AG04450 (cell line): ENCODE results near the gene GALNT7. TPM values are rescaled to one million over a fixed set of nuclear protein-coding genes. Genes with fewer than 3 reads are reported as not detected.

Experiments
- CTCF ChIA-PET: fragments of 300-600, 350-600 bp; formaldehyde crosslinking; extraction: SDS; loops from one replicate; lab custom pipeline; 2022; ENCODE audit warnings: antibody characterized with exemption, inconsistent platforms; lab: Charles Lee
- POLR2A ChIA-PET: fragments of 350-600 bp; formaldehyde crosslinking; extraction: SDS; loops from one replicate; lab custom pipeline; 2021; ENCODE audit warnings: antibody characterized with exemption, inconsistent platforms; lab: Yijun Ruan, JAX
- DNase-seq: peaks from one replicate; pipeline ENCODE4 v3.0.0-alpha.2; 2011; ENCODE audit warnings: low read depth, low spot score
- H3K27ac ChIP-seq: one replicate; pipeline ENCODE4 v1.5.1; 2012; ENCODE audit warnings: low read depth, low read length, control low read depth
- H3K27me3 ChIP-seq: one replicate; pipeline ENCODE4 v1.6.0; 2012; ENCODE audit warnings: low read length; ENCODE audit not compliant: control insufficient read depth, insufficient read depth
- H3K4me3 ChIP-seq: 2 replicates; pipeline ENCODE4 v1.5.1; 2011; ENCODE audit warnings: mild to moderate bottlenecking, low read depth, low read length, control low read depth
- H3K9me3 ChIP-seq: 2 replicates; pipeline ENCODE4 v1.5.1; 2012; ENCODE audit warnings: low read length; ENCODE audit not compliant: control insufficient read depth, insufficient read depth
- polyA plus RNA-seq: library from polyadenylated mRNA; depleted of rRNA; stranded (reverse); fragments of >200 nt; gene quantifications from 2 replicates; pipeline ENCODE4 v1.2.3, GENCODE V29; 2011
- TF ChIP-seq, protein P1 (sequence below): IDR thresholded peaks from 2 replicates; pipeline ENCODE4 v1.5.1; 2011; ENCODE audit warnings: low read depth, low read length, control low read depth, inconsistent platforms

Gene GALNT7
- polyA plus RNA-seq, 1 experiment: 47.6 TPM

DNA sequence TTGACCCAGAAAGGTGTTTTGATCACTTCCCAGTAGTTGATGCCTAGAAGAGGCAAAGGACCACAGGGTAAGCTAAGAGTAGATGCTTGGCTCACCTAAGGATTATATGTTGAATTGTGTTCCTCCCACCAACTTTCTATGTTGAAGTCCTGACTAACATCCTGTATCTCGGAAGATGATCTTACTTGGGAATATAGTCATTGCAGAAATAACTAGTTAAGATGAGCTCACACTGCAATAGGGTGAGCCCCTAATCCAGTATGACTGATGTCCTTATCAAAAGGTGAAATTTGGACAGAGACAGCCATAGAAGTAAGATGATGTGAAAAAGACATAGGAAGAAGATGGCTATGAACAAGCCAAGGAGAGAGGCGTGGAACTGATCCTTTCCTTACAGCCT lies 168.9 kb downstream of the GALNT7 start:
- ChIA-PET POLR2A (no interaction called here), CTCF (interaction anchor here (1.0 kb wide), 1 partner anchor 23 kb away, joined by 3 read pairs; no protein-coding TSS in a partner anchor)
- Histone ChIP-seq H3K4me3 (no peak overlapping the region), H3K9me3 (peaks cover 4% of the 10 kb centered on the region; the same call in 1 of the 2 replicates), H3K27me3 (no peaks in the 10 kb centered on the region), H3K27ac (no peak overlapping the region)
- TF ChIP-seq, protein P1, sequence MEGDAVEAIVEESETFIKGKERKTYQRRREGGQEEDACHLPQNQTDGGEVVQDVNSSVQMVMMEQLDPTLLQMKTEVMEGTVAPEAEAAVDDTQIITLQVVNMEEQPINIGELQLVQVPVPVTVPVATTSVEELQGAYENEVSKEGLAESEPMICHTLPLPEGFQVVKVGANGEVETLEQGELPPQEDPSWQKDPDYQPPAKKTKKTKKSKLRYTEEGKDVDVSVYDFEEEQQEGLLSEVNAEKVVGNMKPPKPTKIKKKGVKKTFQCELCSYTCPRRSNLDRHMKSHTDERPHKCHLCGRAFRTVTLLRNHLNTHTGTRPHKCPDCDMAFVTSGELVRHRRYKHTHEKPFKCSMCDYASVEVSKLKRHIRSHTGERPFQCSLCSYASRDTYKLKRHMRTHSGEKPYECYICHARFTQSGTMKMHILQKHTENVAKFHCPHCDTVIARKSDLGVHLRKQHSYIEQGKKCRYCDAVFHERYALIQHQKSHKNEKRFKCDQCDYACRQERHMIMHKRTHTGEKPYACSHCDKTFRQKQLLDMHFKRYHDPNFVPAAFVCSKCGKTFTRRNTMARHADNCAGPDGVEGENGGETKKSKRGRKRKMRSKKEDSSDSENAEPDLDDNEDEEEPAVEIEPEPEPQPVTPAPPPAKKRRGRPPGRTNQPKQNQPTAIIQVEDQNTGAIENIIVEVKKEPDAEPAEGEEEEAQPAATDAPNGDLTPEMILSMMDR: no peak
- no peak for DNase-seq

DNA sequence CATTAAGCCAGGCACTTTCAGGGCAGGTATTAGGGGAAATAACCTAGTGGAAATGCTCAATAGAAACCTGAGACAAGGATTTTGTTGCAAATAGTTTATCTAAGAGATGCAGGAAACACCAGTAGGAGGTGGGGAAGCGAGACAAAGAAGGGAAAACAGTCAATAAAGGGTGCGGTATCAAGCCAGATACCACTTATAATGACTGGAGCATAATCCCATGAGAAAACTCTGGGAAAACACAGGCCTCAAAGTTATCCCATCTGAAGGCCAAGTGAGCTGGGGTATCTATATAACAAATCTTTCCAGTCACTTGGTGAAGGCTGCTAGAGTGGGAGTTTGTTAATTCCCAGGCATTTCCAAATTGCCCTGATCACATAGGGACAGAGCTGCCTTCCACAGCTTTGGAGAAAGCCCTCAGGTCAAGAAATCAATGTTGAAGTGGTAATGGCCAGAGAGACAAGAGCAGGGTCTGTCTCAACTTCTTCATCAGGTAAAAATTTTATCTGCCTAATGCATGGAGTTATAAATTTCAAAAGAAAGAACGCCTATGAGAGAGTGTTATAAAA lies 175.3 kb downstream of the GALNT7 start:
- Histone ChIP-seq H3K9me3 (peaks cover 7% of the 10 kb centered on the region; the same call in 1 of the 2 replicates), H3K27ac (no peak overlapping the region), H3K27me3 (no peaks in the 10 kb centered on the region), H3K4me3 (no peak overlapping the region)
- POLR2A ChIA-PET: no interaction called here
- DNase-seq: no peak
- TF ChIP-seq, protein P1: no peak
- CTCF ChIA-PET: interaction anchor here (2.0 kb wide), 1 partner anchor 16 kb away, joined by 9 read pairs; no protein-coding TSS in a partner anchor

DNA sequence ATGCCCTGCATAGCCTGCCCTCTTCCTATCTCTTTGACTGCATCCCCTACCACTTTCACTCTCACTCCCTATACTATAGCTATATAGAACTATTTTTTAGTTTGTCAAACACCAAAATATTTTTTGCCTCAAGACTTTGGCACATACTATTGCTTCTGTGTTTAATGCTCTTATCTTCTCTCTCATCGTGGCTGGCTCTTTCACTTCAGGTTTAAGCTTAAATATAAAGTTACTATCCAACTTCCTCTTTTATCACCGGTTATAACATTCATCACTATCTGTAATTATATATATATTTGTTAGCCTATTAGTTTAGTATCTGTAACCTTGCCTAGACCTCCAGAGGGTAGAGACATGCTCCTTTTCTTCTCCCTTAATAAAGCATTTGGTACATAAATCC lies 177.0 kb downstream of the GALNT7 start:
- ChIA-PET CTCF (interaction anchor here (1.4 to 2.0 kb wide), 2 partner anchors 15 to 27 kb away, joined by 5 to 9 read pairs; no protein-coding TSS in a partner anchor), POLR2A (interaction anchor here (1.3 to 2.6 kb wide), 2 partner anchors 10 to 11 kb away, joined by 3 to 20 read pairs; partner anchors contain the start of gene HMGB2)
- Histone ChIP-seq H3K27ac (no peak overlapping the region), H3K9me3 (peaks cover 7% of the 10 kb centered on the region; the same call in 1 of the 2 replicates), H3K4me3 (no peak overlapping the region), H3K27me3 (no peaks in the 10 kb centered on the region)
- DNase-seq: no peak
- TF ChIP-seq, protein P1: no peak

DNA sequence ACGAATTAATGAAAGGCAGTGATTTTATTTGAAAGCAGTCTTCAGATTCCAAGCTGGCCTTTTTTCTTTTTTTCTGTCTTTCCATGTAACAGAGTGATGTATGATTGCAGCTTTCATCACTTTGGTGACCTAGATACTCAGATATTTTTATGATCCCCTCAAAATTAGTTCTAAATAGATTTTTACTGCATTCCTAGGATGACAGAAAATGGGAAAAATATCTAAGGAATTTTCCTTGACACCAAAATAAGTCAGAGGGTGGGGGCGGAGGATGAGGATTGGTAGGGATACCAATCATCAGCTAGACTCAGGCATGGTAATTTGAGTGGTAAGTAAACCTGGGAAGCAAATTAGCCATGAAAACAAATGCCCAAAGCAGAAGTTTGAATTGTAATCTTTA lies 177.5 kb downstream of the GALNT7 start:
- Histone ChIP-seq H3K27ac (no peak overlapping the region), H3K4me3 (no peak overlapping the region), H3K27me3 (no peaks in the 10 kb centered on the region), H3K9me3 (peaks cover 7% of the 10 kb centered on the region; the same call in 1 of the 2 replicates)
- DNase-seq: no peak
- ChIA-PET POLR2A (interaction anchor here (1.3 to 2.6 kb wide), 2 partner anchors 9 to 12 kb away, joined by 3 to 20 read pairs; partner anchors contain the start of gene HMGB2), CTCF (interaction anchor here (0.7 to 2.2 kb wide), 6 partner anchors 14 to 973 kb away, joined by 3 to 9 read pairs (median 5); no protein-coding TSS in a partner anchor)
- TF ChIP-seq, protein P1: no peak

DNA sequence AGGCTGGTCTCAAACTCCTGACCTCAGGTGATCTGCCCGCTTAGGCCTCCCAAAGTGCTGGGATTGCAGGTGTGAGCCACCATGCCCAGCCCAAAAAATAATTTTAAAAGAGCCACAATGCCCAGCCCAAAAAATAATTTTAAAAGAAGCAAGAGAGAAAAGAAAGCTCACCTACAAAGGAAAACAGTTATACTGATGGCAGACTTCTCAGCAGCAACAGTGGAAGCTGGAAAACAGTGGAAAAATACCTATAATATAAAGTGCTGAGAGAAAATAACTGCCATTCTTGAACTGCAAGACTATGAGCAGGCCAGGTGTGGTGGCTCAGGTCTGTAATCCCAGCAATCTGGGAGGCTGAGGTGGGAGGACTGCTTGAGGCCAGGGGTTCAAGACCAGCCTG lies 178.9 kb downstream of the GALNT7 start:
- H3K4me3 ChIP-seq: no peak overlapping the region
- DNase-seq: no peak
- TF ChIP-seq, protein P1: no peak
- POLR2A ChIA-PET: no interaction called here
- CTCF ChIA-PET: interaction anchor here (0.6 to 2.2 kb wide), 4 partner anchors 12 to 46 kb away, joined by 3 to 8 read pairs (median 4); no protein-coding TSS in a partner anchor
- H3K27ac ChIP-seq: no peak overlapping the region
- H3K9me3 ChIP-seq: peaks cover 7% of the 10 kb centered on the region; the same call in 1 of the 2 replicates
- no peaks in the 10 kb centered on the region for H3K27me3 ChIP-seq
